Fibroblast of skin of right biceps (primary cell): ENCODE data around the gene TNFRSF18.

Experiments
- DNase-seq: peaks from one replicate; pipeline ENCODE4 v3.0.0-alpha.2; 2013

Gene TNFRSF18

DNA sequence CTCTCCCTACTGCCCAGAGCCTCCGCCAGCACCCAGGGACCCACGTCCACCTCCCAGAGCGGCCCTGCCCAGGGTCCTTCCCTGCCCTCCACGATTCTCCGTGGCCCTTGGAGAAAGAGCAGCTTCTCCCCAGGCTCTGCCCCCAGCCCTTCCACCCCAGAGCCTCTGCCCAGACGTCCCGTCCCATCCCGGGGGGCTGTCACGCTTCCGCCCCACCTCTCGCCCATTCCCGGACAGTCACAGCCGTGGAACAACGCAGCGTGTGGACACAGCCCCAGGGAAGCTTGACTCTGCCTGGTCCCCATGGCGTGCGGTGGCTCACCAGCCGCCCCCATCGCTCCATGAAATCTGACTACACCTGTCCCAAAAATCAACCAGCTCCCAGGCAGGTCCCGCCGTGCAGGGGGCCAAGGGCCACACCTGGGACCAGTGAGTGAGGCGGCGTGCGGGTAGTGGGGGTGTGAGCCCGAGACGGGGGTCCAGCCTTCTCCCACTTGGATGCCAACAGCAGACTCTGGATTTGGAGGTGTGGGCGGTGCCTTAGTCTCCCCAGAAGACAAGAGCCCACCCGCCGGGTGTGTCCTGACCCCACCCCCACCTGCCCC lies 45.2 kb downstream of the TNFRSF18 start:
- DNase-seq, result no peak

- no peak for DNase-seq
Observed at GRCh38 chr1:1160281-1160930, 46.0 kb downstream of the TNFRSF18 start.

- peak; percentile 18 for DNase-seq
Observed at GRCh38 chr1:1157914-1158710, 48.3 kb downstream of the TNFRSF18 start.

GRCh38 chr1:1157426-1157913 lies 48.9 kb downstream of the TNFRSF18 start:
- DNase-seq, result peak; percentile 92

DNA sequence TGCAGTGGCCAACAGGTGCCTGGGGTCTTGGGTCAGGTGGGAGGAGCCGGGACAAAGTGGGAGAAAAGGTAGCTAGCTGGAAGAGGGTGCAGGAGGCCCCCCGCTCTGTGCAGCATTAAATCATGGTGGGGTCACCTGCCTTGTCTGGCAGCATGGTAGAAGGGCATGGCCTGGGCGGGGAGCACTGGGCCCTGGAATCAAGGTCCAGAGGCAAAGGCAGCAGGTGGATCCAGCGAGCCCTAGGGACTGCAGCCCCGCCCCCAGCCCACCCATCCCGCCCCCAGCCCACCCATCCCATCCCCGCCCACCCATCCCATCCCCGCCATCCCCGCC lies 49.4 kb downstream of the TNFRSF18 start:
- no peak for DNase-seq

GRCh38 chr1:1156140-1157032 lies 50.0 kb downstream of the TNFRSF18 start:
- no peak for DNase-seq

DNA sequence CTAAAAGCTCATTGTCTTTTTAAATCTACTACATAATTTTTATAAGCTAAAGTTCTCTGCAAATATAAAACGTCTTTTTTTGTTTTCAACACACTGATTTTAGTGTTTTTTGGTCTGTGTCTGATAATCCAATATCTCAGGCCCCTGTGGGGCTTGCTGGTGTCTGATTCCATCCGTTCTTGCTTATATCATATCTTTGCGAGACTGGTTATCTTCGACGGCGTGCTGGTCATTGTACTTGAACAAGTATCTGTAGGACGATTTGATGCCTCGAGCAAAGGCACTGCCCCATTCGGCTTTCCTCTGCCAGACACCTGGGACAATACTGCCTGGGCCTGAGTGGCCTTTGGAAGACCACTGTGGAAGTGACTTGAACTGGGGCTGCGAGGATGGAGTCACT lies 51.1 kb downstream of the TNFRSF18 start:
- no peak for DNase-seq

- DNase-seq, result no peak
Observed at GRCh38 chr1:1153874-1154273, 52.5 kb downstream of the TNFRSF18 start.
